GM18861 (cell line): ENCODE measurements around the gene RGS9BP.
"Not testable (repeated sequence)": the region's sequence is repeated elsewhere in the genome, so short reads cannot be mapped to it uniquely, and the experiment has no call there.

Experiments
- ATAC-seq: cut with Tn5 transposase; IDR thresholded peaks from one replicate; pipeline ENCODE4 v1.9.1; 2021; ENCODE audit not compliant: unreplicated experiment

The RGS9BP gene

DNA sequence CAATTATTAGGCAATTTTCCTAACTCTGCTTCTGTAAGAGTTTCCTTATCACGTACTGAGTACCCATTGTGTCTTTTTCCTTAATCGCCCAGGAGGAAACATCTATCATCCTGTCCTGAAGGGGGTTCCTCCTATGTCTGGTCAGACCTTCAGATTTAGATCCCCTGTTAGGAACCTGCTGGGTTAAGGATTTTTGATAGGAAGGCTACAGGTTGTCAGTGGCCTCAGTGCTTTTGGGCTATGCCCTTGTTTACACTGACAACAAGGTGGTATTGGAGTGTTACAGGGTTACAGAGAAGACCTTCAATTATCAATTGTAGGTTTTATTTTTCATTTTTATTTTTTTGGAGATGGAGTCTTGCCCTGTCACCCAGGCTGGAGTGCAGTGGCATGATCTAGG is 19.2 kb downstream of the RGS9BP start:
- ATAC-seq: not testable (repeated sequence)

DNA sequence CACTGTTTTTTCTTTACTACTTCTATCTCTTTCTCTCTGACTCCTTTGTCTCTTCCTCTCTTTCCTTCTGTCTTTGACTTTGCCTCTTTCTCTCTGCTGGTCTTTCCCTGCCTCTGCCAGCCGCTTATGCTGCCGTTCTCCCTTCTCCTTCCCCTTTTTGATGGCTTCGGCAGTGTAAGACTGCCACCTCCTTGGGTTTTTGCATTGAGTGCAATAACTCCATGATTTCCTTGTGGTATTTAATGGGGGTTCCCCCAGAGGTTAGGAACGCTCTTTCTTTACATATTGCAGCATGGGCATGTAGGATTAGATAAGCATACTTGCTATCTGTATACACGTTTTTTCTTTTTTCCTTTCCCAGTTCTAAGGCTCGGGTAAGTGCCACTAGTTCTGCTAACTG is 19.9 kb downstream of the RGS9BP start:
- ATAC-seq: not testable (repeated sequence)

DNA sequence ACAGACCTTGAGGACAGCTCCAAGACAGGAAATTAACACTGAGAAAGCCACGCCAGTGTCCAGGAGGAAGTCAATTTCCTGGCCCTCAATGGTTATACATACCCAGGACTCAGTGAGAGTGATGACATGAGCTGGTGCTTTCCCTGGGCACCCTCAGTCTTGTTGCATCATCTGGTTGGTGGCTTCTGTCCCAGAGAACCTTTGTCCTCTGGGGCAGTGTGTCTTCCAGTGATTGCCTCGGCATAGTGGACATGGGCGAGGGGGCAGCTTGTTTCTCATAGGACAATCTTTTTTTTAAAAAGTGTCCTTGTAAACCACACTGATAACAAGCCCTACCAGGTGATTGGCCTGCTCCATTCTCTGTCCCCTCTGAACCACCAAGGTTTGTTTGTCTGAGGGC is 21.1 kb downstream of the RGS9BP start:
- not testable (repeated sequence) for ATAC-seq

DNA sequence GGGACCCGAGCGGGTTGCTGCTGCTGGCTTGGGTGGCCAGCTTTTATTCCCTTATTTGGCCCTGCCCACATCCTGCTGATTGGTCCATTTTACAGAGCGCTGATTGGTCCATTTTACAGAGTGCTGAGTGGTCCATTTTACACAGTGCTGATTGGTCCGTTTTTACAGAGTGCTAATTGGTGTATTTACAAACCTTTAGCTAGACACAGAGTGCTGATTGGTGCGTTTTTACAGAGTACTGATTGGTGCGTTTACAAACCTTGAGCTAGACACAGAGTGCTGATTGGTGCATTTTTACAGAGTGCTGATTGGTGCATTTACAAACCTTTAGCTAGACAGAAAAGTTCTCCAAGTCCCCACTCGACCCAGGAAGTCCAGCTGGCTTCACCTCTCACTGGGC is 24.5 kb downstream of the RGS9BP start:
- ATAC-seq: not testable (repeated sequence)

DNA sequence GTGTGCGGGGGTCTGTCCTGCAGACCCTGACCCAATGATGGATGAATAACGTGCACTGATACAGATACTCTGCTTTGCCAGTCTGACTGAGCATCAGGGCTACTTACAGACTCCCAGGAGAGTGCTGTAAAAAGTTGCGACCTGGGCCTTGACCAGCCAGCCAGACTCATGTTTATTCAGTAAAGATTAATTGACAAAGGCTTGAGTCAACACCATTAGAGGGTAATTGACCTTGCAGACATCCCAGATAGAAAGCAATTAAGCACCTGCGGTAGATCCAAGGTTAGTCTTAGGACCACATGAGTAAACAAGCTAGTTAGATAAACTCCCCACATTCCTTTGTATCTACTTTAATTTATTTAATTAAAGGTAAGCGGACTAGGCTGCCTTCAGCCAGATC is 26.4 kb downstream of the RGS9BP start:
- no peak for ATAC-seq

DNA sequence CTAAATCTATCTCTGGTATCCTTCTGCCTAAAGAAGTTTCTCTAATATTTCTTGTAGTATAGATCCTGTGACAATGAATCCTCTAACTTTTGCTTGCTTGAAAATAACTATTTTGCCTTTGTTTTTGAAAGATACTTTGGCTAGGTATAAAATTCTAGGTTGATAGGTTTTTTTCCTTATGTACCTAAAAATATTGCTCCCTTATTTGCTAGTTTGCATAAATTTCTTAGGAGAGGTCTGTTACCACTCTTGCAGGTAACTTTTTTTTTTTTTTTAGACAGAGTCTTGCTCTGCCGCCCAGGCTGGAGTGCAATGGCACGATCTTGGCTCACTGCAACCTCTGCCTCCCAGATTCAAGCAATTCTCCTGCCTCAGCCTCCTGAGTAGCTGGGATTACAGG is 28.4 kb downstream of the RGS9BP start:
- not testable (repeated sequence) for ATAC-seq

DNA sequence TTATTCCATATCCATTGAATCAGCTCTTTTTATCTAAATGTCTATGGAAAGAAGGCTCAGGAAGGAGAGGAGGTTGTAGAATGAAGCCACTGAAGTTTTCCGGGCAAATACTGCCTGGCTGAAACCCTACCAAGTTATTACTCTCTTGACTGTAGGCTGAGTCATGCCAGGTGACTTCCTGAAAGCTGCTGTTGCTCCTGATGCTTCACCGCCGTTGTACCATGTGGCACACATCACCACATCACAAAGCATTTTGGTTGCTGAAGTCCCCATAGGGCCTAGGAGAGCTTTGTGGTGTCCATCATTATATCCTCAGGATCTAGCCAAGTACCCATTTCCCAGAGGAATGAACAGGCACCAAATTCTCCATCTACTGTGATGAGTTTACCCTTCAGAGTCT is 32.8 kb downstream of the RGS9BP start:
- no peak for ATAC-seq

DNA sequence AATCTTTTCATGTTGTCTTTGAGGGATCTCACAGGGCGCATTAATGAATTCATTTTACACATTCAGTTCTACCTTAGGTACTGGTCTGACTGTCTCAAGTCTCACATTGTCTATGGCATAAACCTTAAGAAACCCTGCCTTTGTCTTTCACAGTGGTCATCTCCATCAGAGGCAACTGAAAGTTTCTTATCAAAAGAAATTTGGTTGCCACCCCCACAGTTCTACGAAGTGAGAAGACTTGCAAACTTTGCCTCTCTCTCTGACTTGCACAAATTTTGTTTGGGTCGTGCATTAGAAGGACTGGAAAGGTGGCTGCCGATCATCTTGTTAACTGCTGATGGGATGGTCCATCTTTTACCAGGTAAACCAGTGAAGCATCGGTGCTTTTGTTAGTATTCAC is 33.4 kb downstream of the RGS9BP start:
- no peak for ATAC-seq

DNA sequence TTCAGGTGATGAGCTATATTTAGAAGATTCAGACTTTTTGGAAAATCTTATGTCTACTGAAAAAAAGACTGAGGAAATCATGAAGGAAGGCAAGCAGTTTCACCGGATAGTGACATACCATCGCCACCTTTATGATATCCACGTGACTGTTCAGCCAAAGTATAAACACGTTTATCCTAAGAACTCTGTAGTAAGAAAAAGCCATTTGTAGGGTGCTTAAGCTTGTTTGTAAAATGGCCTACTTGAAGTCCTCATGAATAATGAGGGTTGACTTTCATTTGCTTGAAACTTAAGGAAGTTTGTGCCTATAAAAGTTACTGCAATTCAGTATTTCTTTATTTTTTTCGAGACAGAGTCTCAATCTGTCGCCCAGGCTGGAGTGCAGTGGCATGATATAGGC is 36.1 kb downstream of the RGS9BP start:
- no peak for ATAC-seq

DNA sequence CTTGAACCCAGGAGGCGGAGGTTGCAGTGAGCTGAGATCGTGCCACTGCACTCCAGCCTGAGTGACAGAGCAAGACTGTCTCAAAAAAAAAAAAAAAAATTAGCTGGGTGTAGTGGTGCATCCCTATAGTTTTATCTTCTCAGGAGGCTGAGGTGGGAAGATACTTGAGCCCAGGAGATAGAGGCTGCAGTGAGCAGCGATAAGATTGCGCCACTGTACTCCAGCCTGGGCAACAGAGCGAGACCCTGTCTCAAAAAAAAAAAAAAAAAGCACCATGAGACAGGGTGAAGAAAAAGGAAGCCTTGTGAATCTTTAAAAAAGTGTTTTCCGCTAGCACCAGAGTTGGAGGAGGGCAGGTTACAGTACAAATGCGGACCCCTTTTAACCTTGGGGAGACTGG is 40.6 kb downstream of the RGS9BP start:
- ATAC-seq: not testable (repeated sequence)

DNA sequence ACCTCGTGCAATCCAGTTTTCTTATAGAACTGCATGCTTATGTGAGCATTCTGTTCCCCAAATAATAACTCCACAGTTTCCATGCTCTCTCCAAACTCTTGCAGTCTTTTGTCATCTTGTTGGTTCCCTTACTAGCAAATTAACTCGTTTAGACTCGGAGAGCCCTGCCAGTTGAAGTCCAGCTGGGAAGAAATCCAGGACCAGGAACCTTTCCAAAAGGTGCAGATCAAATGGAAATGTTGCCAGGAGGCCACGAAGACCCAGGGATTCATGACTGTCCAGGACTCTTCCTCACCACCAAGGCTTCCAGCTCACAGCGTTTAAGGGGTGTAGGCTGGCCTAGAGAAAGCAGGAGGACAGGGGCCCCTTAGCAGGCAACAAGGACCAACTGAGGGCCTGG is 41.8 kb downstream of the RGS9BP start:
- ATAC-seq: no peak

DNA sequence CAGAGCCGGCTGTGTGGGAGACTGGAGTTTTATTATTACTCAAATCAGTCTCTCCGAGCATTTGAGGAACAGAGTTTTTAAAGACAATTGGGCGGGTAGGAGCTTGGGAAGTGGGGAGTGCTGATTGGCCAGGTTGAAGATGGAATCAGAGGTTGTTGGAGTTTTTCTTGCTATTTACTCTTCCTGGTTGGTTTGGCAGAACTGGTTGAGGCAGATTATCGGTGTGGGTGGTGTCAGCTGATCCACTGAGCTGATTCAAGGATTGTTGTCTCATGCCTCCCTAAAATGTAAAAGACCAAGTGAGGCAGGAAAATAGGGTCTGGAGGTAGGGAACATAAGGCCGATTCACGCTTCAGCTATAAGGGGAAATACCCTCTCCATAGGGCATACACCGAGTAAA is 42.6 kb downstream of the RGS9BP start:
- no peak for ATAC-seq

DNA sequence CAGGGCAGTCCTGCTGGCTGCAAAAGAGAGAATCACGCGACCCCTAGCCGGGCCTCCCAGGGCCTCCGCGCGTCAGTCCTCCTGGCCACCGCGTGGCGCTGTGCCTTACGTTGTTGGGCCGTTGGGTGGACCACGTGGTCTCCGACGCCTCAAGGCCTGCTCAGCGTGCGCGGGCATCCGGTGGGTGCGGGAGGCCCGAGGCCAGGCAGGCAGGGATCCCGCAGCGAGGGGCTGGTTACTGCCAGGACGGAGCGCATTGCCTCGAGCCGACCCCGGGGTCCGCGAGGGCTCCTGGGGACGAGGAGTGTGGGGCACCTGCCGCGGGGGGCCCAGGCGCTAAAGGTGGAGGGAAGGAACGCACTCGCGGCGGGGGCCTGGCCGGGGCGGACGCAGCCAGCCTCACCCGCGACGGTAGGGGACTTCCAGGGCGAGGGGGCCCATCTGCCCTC is 44.0 kb downstream of the RGS9BP start, which contains the start of gene TDRD12:
TDRD12 (plus strand) TSS at position 157 of the 449 bp plus-strand sequence. CDS start 306 bp downstream, outside the sequence.
- ATAC-seq: no peak

DNA sequence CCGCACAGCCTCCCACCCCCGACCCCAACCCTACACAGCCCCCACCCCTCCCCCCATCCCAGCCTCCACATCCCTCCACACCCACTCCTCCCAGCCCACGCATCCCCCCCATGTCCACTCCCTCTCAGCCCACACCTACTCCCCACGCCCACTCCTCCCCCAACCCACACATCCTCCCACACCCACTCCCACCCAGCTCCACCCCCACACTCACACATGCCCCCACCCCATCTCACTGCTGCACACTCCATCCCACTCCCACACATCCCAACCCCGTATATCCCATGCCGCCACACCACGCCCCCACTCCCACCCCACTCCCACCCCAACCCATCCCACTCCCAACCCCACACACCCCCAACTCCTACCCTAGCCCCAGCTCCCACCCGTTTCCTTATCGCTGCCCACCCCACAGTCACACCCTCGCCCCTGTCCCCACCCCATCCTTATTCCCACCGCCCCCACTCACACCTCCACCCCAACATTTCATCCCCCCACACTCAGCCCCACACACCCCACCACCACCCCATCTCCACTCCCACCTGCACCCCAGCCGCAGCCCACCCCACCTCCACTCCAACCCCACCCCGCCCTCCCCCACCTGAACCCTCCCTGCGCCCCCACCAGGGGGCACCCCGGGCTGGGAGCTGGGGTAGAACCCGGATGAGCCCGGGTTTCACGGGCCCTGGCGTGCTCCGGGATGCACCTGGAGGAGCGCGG is 44.7 kb downstream of the RGS9BP start:
- no peak for ATAC-seq

DNA sequence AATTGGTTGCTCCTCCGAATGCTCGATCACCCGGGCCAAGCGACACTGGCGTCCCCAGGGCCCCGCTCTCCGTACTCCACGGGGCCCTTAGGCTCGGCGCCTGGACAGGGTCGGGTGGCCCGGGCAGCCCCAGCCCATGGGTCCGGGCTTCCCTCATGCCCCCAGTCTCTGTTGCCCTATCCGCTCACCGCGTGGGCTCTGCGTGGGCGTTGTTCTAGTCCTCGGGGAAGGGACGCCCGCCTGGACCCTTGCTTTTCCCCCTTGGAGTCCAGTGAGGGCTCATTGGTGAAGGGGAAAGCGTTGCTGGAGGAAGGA is 45.2 kb downstream of the RGS9BP start:
- ATAC-seq: no peak
